Measurements from ENCODE around the gene CASP8.
"Not testable (repeated sequence)": the region's sequence is repeated elsewhere in the genome, so short reads cannot be mapped to it uniquely, and the experiment has no call there.

The CASP8 gene

GRCh38 chr2:201270293-201271001 lies 10.1 kb downstream of the CASP8 start:
- no peak for DNase-seq (ENCODE audit: low read depth in 2 of 2)

- DNase-seq (ENCODE audit: low read depth in 2 of 2): no peak
Measured at GRCh38 chr2:201271917-201272316, 11.6 kb downstream of the CASP8 start.

GRCh38 chr2:201273330-201273983 lies 13.1 kb downstream of the CASP8 start:
- DNase-seq (ENCODE audit: low read depth in 2 of 2): no peak

- DNase-seq (ENCODE audit: low read depth in 2 of 2): no peak
Measured at GRCh38 chr2:201275069-201275468, 14.7 kb downstream of the CASP8 start.

GRCh38 chr2:201275990-201276389 lies 15.7 kb downstream of the CASP8 start:
- no peak for DNase-seq (ENCODE audit: low read depth in 2 of 2)

- no peak for DNase-seq (ENCODE audit: low read depth in 2 of 2)
Measured at GRCh38 chr2:201276511-201276910, 16.2 kb downstream of the CASP8 start.

GRCh38 chr2:201279079-201279478 lies 18.7 kb downstream of the CASP8 start:
- no peak for DNase-seq (ENCODE audit: low read depth in 2 of 2)

GRCh38 chr2:201280191-201281040 lies 20.1 kb downstream of the CASP8 start:
- no peak for DNase-seq (ENCODE audit: low read depth in 2 of 2)

GRCh38 chr2:201285499-201285898 lies 25.2 kb downstream of the CASP8 start:
- no peak for DNase-seq (ENCODE audit: low read depth in 2 of 2)

- DNase-seq (ENCODE audit: low read depth in 2 of 2): not testable (repeated sequence)
Measured at GRCh38 chr2:201290457-201291148, 30.3 kb downstream of the CASP8 start.

- no peak for DNase-seq (ENCODE audit: low read depth in 2 of 2)
Measured at GRCh38 chr2:201298462-201299052, 38.2 kb downstream of the CASP8 start.

GRCh38 chr2:201299929-201300328 lies 39.6 kb downstream of the CASP8 start:
- DNase-seq (ENCODE audit: low read depth in 2 of 2): not testable (repeated sequence)

GRCh38 chr2:201307876-201308275 lies 47.5 kb downstream of the CASP8 start:
- no peak for DNase-seq (ENCODE audit: low read depth in 2 of 2)

GRCh38 chr2:201308914-201309313 lies 48.6 kb downstream of the CASP8 start:
- no peak for DNase-seq (ENCODE audit: low read depth in 2 of 2)

- DNase-seq (ENCODE audit: low read depth in 2 of 2): no peak
Measured at GRCh38 chr2:201313362-201313761, 53.0 kb downstream of the CASP8 start.

GRCh38 chr2:201319511-201319910 lies 59.2 kb downstream of the CASP8 start:
- DNase-seq (ENCODE audit: low read depth in 2 of 2): no peak

- DNase-seq (ENCODE audit: low read depth in 2 of 2): no peak
Measured at GRCh38 chr2:201320257-201320656, 59.9 kb downstream of the CASP8 start.

- DNase-seq (ENCODE audit: low read depth in 2 of 2): no peak
Measured at GRCh38 chr2:201320701-201321100, 60.4 kb downstream of the CASP8 start.

GRCh38 chr2:201322772-201323171 lies 62.4 kb downstream of the CASP8 start:
- no peak for DNase-seq (ENCODE audit: low read depth in 2 of 2)

GRCh38 chr2:201327678-201328077 lies 67.3 kb downstream of the CASP8 start:
- no peak for DNase-seq (ENCODE audit: low read depth in 2 of 2)

GRCh38 chr2:201329409-201329808 lies 69.1 kb downstream of the CASP8 start:
- no peak for DNase-seq (ENCODE audit: low read depth in 2 of 2)

Measured in fibroblast of skin of left quadriceps (primary cell).